ENCODE data around the gene ZNF3.
"Not testable (repeated sequence)": the region's sequence is repeated elsewhere in the genome, so short reads cannot be mapped to it uniquely, and the experiment has no call there.

ZNF3 gene

DNA sequence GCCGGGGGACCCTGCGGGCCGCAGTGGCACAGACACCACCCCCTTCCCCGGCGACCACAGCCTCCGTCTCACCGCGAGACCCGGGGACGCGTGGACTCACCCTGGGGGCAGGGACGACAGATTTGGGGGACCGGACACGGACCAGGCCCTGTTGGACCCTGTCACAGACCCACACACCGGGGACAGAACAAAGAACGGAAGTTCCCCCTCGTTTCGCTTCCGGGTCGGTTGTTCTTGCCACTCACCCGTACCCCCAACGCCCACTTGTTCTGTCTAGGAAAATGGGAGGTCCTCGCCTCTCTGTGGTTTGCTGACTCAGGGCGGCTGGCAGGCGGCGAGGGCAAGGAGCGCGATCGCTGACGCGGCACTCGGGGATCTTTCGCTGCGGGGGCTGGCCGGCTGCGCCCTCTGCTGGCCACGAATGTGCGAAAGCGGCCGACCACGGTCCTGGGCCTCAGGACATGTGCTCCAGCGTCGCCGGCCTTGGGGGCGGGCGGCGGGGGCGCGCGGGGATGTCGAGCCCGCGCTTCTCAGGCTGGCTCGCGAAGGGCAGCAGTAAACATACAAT, at the start of gene ZNF3:
ZNF3 (minus strand) TSS at position 189 of the 568 bp plus-strand sequence. CDS start 4,366 bp downstream, outside the sequence.
- DNase-seq (ENCODE audit: low read depth) = peak; percentile 95

DNA sequence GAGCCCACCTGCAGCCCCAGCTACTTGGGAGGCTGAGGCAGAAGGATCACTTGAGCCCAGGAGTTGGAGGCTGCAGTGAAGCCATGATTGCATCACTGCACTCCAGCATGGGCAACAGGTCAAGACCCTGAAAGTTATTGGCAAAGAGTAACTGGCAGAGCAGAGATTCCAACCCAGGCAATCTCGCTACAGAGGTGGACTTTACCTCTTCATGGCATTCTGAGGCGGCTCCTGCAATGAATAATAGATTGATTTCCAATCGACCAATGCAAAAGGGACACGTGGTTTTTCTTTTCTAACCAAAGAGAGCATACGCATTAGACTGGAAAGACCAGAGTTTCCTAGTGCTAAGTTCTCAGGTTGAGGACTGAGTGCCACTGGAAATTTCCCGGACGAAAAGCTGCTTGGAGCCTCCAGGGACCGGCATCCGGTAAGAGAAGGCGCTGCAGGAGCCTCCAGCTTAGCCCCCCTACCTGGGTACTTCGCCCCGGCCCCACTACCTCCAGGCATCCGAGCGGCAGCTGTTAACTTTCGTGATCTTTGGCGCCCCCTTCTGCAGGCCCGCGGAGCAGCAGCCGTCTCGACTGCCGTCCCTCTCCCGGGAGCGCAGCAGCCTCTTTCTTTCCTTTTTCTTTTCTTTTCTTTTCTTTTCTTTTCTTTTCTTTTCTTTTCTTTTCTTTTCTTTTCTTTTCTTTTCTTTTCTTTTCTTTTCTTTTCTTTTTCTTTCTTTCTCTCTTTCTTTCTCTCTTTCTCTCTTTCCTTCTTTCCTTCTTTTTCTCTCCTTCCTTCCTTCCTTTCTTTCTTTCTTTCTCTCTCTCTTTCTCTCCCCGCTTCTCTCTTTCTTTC, 49.3 kb upstream of the ZNF3 start:
- DNase-seq (ENCODE audit: low read depth) = peak; percentile 80

DNA sequence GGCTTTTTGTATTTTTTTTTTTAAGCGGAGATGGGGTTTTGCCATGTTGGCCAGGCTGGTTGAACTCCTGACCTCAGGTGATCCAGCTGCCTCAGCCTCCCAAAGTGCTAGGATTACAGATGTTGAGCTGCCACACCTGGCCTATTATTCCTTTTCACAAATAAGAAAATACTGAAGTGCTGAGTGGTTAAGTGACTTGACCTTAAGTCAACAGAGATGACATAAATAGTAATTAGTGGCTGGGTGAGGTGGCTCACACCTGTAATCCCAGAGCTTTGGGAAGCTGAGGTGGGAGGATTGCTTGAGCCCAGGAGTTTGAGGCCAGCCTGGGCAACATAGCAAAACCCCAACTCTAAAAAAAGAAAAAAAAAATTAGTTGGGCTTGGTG, 48.7 kb upstream of the ZNF3 start:
- not testable (repeated sequence) for DNase-seq (ENCODE audit: low read depth)

DNA sequence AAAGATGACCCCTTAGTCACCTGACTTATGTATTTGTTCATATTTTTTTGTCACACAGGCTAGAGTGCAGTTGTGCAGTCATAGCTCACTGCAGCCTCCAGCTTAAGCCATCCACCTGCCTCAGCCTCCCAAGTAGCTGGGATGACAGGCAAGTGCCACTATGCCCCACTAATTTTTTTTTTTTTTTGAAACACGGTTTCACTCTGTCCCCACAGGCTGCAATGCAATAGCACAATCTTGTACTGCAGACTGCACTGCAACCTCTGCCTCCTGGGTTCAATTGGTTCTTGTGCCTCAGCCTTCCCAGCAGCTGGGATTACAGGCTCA, 47.1 kb upstream of the ZNF3 start:
- no peak for DNase-seq (ENCODE audit: low read depth)

DNA sequence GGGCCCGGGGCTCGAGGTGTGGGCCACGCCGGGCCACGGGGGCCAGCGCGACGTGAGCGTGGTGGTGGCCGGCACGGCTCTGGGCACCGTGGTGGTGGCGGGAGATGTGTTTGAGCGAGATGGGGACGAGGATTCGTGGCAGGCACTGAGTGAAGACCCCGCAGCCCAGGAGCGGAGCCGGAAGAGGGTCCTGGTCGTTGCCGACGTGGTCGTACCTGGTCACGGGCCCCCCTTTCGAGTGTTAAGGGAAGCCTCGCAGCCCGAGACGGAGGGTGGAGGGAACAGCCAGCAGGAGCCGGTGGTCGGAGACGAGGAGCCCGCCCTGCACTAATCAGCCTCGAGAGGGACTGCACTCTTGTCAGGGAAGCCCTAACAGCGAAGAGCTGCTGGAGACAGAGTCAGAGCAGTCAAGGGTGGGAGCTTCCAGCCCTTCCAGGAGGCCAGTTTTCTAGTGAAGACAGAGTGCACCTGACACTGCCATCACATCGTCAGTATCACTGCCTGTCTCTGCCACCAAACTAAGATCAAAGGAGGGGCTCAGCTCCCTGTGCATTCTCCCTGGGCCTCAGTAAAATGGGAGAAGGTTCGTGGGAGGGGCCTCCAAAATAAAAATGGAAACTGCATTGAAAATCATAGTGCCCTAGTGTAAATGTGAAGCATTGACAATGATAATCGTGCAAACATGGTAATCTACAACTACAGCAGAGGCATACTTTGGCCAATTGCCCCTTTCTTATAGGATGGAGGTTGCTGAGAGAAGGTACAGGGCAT, 46.5 kb upstream of the ZNF3 start:
- DNase-seq (ENCODE audit: low read depth) = no peak

DNA sequence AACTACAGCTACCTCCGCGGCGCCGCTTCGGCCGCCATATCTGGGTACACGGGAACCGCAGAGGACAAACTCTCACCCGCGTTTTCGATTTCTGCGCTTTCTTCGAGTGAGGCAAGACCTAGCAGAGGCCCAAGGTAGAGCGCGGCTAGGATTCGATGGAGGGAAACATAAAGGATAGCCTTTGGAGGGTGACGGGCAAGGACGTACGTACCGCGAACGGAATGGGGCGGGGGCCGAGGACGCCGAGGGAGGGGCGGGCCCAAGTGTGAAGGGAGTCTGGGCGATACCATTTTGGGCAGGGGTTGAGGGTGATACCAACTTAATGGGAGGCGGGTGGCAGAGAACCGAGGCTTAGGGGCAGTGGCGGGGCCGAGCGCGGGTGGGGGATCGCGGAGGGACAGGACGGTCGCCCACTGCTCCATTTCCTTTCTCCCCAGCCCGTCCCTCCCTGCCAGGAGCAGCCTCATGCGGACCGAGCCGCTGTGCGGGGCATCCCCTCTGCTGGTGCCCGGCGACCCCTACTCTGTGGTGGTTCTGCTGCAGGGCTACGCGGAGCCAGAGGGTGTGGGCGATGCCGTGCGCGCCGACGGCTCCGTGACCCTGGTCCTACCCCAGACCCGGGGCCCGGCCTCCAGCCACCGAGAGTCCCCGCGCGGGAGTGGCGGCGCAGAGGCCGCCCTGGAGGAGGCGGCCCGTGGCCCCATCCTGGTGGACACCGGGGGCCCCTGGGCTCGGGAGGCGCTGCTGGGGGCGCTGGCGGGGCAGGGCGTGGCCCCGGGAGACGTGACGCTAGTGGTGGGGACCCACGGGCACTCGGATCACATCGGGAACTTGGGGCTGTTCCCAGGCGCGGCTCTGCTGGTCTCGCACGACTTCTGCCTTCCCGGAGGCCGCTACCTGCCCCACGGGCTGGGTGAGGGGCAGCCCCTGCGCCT, 45.7 kb upstream of the ZNF3 start, which contains the start of gene MBLAC1:
MBLAC1 (plus strand) TSS at position 37 of the 935 bp plus-strand sequence; CDS start at position 466, 429 bp downstream.
- DNase-seq (ENCODE audit: low read depth) = peak; percentile 82

DNA sequence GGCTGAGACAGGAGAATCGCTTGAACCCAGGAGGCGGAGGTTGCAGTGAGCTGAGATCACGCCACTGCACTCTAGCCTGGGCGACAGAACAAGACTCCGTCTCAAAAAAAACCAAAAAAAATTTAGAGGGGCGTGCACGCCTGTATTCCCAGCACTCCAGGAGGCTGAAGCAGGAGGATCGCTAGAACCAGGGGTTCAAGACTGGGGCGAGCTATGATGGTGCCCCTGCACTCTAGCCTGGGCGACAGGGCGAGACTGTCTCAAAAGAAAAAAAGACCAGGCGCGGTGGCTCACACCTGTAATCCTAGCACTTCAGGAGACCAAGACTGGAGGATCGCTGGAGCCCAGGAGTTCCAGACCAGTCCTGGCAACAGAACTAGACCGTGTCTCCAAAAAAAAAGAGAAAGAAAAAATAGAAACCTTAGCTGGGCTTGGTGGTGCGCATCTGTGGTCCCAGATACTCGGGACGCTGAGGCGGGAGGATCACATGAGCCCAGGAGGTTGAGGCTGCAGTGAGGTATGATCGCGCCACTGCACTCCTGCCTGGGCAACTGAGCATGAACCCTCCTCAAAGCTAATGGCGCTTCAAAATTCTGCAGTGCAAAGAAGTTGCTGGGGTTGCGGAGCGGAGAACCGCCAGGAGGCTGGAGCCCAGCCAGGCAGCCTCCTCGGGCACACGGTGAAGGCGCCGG, 44.9 kb upstream of the ZNF3 start:
- DNase-seq (ENCODE audit: low read depth) = no peak

DNA sequence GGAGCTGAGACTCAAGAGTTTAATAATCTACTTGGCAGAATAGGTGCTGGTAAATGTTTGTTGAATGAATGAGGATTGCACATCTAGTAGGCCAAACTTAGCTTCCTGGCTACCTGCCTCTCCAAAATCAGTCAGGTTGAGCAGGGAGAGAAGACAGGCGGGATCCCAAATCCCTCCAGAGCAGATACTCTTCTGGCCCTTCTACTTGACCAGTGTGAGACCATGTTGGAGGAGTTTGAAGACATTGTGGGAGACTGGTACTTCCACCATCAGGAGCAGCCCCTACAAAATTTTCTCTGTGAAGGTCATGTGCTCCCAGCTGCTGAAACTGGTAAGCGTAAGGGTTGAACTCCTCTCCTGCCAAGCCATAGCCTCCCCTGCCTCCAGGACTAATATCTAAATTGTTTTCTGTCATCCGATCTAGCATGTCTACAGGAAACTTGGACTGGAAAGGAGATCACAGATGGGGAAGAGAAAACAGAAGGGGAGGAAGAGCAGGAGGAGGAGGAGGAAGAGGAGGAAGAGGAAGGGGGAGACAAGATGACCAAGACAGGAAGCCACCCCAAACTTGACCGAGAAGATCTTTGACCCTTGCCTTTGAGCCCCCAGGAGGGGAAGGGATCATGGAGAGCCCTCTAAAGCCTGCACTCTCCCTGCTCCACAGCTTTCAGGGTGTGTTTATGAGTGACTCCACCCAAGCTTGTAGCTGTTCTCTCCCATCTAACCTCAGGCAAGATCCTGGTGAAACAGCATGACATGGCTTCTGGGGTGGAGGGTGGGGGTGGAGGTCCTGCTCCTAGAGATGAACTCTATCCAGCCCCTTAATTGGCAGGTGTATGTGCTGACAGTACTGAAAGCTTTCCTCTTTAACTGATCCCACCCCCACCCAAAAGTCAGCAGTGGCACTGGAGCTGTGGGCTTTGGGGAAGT, 43.0 kb upstream of the ZNF3 start:
- DNase-seq (ENCODE audit: low read depth) = no peak

DNA sequence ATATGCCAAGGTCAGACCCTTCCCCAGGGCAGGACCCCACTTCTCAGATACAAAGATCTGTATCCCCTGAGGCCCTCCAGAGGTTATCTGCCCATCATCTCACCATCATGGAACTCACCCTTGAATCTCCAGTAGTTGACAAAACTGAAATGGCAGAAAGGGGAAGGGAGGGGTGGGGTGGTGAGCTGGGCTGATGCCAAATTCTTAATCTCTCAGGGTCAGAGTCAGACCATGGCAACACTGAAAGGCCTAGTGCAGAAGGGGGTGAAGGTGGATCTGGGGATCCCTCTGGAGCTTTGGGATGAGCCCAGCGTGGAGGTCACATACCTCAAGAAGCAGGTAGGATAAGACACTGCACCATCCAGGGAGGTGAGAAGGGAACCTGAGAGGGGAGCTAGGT, 41.0 kb upstream of the ZNF3 start:
- no peak for DNase-seq (ENCODE audit: low read depth)

DNA sequence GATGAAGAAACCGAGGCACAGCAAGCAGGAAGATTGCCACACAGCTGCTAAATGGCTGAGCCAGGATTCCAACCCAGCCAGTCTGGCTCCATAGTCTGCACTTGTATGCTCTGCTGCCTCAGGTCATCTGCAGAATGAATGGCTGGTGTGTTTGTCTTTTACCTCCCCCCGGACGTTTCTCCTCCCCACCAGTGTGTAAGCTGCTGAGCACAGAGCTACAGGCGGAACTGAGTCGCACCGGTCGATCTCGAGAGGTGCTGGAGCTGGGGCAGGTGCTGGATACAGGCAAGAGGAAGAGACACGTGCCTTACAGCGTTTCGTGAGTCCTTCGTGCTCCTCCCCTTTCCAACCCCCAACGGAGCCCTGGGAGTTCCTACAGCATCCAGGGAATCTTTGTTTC, 40.5 kb upstream of the ZNF3 start:
- DNase-seq (ENCODE audit: low read depth) = no peak

DNA sequence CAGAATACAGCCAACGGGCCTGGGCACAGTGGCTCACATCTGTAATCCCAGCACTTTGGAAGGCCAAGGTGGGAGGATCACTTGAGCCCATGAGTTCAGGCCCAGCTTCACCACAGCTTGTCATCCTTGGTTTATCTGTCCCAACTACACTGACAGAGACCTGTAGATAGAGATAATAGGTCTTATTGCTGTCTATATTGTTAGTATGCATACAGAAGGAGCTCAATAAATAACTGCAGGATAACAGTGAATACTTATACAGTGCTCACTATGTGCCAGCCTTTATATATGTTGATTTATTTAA, 39.2 kb upstream of the ZNF3 start:
- no peak for DNase-seq (ENCODE audit: low read depth)

DNA sequence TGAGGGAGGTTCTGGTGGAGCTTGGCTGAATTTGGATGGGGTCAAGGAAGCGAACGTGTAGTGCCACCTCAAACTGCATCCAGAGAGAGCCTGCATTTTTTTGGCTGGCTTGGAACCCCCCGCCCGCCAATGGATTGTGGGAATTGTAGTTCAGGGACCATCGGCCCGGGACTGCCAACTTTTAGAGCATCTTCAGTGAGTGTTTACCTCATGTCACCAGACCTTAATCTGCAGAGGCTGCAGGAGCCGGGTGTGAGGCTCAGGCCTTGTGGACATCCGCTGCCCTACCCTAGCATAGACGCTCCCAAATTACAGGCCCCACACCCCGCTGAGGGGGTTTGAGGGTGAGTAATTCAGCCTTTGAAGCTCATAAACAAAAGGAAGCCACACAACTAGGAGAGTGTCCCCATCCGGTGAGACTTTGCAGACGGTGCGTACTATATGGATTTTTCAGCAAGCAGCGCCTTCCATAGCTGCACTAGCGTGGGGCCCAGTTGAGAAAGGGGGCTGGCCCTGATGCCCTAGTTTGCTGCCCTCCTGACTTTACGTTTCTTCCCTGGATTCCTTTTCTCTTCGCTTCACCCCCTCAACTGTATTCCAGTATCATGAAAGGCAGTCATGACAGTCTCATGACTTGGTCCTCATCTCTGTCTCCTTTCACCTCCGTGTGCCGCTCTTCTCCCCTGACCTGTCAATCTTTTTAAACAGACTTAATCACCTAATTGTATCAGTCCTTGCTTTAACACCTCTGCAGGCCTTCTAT, 38.6 kb upstream of the ZNF3 start:
- peak; percentile 48 for DNase-seq (ENCODE audit: low read depth)

DNA sequence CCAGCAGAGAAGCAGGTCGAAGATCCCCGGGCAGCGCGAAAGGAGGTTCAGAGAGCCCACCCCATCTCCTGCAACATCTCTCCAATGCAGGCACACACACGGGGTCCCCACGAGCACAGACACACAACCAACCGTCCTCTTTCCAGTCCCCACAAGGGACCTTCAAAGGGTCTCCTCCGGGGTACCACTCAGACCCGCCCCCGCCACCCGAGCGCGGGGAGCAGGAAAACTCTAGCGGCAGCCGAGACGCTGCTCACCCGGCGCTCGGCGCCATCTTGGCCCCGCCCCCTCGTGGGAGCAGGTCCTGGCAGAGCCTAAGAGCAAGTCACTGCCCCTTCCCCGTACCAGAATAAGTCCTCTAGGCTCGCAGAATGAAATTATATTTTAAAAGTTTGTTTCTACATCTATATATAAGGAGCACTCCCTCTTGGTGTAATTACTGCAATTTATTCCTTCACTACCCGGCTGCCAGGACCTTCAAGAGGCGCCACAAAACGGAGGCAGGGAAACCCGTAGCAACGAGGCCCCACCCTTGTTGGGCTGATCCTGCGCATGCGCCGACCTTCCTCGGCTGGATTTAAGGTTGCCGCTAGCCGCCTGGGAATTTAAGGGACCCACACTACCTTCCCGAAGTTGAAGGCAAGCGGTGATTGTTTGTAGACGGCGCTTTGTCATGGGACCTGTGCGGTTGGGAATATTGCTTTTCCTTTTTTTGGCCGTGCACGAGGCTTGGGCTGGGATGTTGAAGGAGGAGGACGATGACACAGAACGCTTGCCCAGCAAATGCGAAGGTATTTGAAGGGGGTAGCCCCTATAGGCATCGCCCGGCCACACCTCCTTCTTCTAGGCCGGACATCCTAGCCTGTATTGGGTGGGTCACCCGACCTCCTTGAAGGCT, 37.8 kb upstream of the ZNF3 start, which contains the start of the genes CNPY4 and TAF6:
CNPY4 (plus strand) TSS at position 563 of the 898 bp plus-strand sequence; CDS start at position 674, 111 bp downstream.
TAF6 (minus strand) TSS at position 287 of the 898 bp plus-strand sequence. CDS start 5,149 bp downstream, outside the sequence.
- peak; percentile 94 for DNase-seq (ENCODE audit: low read depth)

DNA sequence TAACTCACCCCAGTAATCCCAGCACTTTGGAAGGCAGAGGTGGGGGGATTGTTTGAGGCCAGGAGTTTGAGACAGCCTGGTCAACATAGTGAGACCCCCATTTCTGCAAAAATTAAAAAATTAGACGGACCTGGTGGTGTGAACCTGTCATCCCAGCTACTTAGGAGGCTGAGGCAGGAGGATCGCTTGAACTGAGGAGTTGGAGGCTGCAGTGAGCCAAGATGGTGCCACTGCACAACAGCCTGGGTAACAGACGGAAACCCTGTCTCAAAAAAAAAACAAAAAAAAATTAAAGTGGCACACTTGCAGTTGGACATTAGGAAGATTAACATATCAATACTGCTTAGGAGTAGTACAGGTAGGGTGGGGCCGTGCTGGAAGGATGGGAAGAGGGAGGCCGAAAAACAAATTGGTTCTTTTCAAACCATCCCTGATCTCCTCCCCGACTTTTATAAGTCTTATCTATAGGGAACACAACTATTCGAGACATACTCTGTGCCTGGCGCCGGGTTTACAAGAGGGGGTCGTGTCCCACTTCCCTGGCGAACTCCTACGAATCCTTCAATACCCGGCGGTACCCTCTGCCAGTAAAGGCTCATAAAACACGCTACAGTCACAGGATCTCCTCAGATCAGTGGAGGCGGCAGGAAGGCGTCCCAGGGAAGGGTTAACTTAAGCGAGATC, 37.0 kb upstream of the ZNF3 start:
- no peak for DNase-seq (ENCODE audit: low read depth)

DNA sequence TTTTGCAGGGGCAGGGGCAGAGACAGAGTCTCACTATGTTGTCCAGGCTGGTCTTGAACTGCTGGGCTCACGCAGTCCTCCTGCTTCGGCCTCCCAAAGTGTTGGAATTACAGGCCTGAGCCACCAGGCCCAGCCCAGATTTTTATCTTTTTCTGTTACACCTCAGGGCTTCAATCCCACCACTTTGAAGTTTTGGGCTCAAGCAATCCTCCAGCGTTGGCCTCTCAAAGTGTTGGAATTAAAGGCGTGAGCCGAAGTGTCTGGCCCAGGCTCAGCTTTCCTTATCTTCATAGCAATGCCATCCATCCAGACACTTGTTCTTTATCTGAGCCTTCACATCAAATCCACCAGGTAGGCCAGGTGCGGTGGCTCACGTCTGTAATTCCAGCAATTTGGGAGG, 33.5 kb upstream of the ZNF3 start:
- DNase-seq (ENCODE audit: low read depth) = no peak

DNA sequence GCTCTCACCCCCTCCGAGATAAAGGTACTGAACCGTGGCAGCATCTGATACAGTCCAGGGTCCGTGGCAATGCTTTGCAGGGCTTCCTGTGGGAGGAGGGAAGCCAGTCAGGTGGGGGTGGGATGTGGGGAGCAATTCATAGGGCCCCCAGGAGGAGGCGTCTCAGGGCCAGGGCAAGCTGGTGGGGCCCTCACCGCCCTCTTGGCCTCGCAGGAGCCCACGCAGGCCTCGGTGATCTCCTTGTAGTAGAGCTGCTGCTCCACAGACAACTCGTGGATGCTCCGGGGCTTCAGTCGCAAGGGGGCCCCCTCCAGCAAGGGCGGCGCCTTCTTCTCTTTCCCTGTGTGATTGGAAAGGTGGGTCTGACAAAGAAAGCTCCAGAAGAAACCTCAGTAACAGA, 30.4 kb upstream of the ZNF3 start:
- DNase-seq (ENCODE audit: low read depth) = no peak

DNA sequence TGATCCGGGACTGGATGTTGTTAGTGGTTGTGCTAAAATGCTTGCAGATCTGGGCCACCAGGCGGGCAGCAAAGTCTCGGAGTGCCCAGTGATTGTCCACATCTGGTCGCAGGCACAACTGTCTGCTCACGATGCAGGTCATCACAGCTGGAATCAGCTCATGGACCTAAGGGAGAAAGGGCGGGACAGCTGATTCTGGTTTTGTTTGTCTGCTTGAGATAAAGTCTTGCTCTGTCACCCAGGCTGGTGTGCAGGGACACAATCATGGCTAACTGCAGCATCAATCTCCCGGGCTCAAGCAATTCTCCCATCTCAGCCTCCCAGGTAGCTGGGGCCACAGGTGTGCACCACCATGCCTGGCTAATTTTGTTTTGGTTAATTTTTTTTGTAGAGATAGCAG, 29.6 kb upstream of the ZNF3 start:
- DNase-seq (ENCODE audit: low read depth) = no peak
